Peyer's patch (tissue), 4 donors: ENCODE results near the gene HEXIM1. TPM values are rescaled to one million over a fixed set of nuclear protein-coding genes. Genes with fewer than 3 reads are reported as not detected.
A peak's percentile ranks its signal among the peaks of the same experiment; 100 is the strongest.

Experiments
- DNase-seq, 3 donors: peaks; one replicate each; pipeline ENCODE4 v3.0.0-alpha.2; 2017 to 2019
- H3K27ac ChIP-seq, 4 donors: fragments of 200-600 bp; sonication (generic); one replicate each; pipeline ENCODE4 v1.5.1; 2016 to 2019
- H3K27me3 ChIP-seq, 2 donors: fragments of 200-600 bp; sonication (generic); one replicate each; pipeline ENCODE4 v1.5.1; 2019
- H3K36me3 ChIP-seq, 3 donors: fragments of 200-600 bp; sonication (generic); one replicate each; pipeline ENCODE4 v1.5.1; 2016 to 2019
- H3K4me1 ChIP-seq, 4 donors: fragments of 200-600 bp; sonication (generic); one replicate each; pipeline ENCODE4 v1.5.1; 2016 to 2019
- H3K4me3 ChIP-seq, 4 donors: fragments of 200-600 bp; sonication (generic); 1 replicate in 3 of 4; 2 replicates in 1 of 4; pipeline ENCODE4 v1.5.1; 2016 to 2019; ENCODE audit warnings: mild to moderate bottlenecking in 1 of 4
- H3K9me3 ChIP-seq, 4 donors: fragments of 200-600 bp; sonication (generic); one replicate each; pipeline ENCODE4 v1.5.1; 2016 to 2019; ENCODE audit warnings: mild to moderate bottlenecking in 1 of 4
- CTCF ChIP-seq, 6 experiments: fragments of 450-650 bp in 4 of 6; fragments of 200-600 bp in 2 of 6; sonication (generic) in 1 of 6; IDR thresholded peaks; one replicate each; pipeline ENCODE4 v1.5.1; 2017 to 2019; ENCODE audit warnings: antibody characterized with exemption in 6 of 6, mild to moderate bottlenecking in 3 of 6, moderate library complexity in 1 of 6
- POLR2A ChIP-seq, 2 donors: fragments of 450-650 bp; IDR thresholded peaks; one replicate each; pipeline ENCODE4 v1.5.1; 2017; ENCODE audit warnings: antibody characterized with exemption in 2 of 2, mild to moderate bottlenecking in 2 of 2, moderate library complexity in 2 of 2
- total RNA-seq, 4 donors: library from RNA; depleted of rRNA; stranded (reverse); fragments of >200 nt; gene quantifications; one replicate each; pipeline ENCODE4 v1.1.0, GENCODE V29; 2016

Gene HEXIM1
- total RNA-seq, 4 donors from 2014 or later, result 24.3 to 41.8 (median 31.7) TPM

GRCh38 chr17:45106096-45106495 lies 42.2 kb upstream of the HEXIM1 start:
- no peak for DNase-seq
- TF ChIP-seq POLR2A (IDR thresholded peaks at IDR 0.05) (no peak), CTCF (IDR thresholded peaks at IDR 0.05) (no peak)
- no peaks in the 10 kb centered on the region for H3K9me3 ChIP-seq
- H3K27ac ChIP-seq, result no peak overlapping the region
- H3K36me3 ChIP-seq, result peaks cover 0 to 84% (median 4%) of the 10 kb centered on the region in 3 donors
- H3K4me1 ChIP-seq, result peaks cover 0 to 4% (median 0%) of the 10 kb centered on the region in 4 donors
- no peak overlapping the region for H3K4me3 ChIP-seq
- no peaks in the 10 kb centered on the region for H3K27me3 ChIP-seq

GRCh38 chr17:45106582-45106981 lies 41.7 kb upstream of the HEXIM1 start:
- no peak for TF ChIP-seq CTCF (IDR thresholded peaks at IDR 0.05)
- TF ChIP-seq POLR2A (IDR thresholded peaks at IDR 0.05), result no peak
- H3K9me3 ChIP-seq, result no peaks in the 10 kb centered on the region
- H3K4me3 ChIP-seq, result no peak overlapping the region
- H3K4me1 ChIP-seq, result peaks cover 0 to 4% (median 0%) of the 10 kb centered on the region in 4 donors
- no peak for DNase-seq
- peaks cover 0 to 80% (median 4%) of the 10 kb centered on the region in 3 donors for H3K36me3 ChIP-seq
- no peaks in the 10 kb centered on the region for H3K27me3 ChIP-seq
- H3K27ac ChIP-seq, result no peak overlapping the region

GRCh38 chr17:45107293-45108010 lies 40.8 kb upstream of the HEXIM1 start:
- H3K9me3 ChIP-seq, result no peaks in the 10 kb centered on the region
- no peak for TF ChIP-seq POLR2A (IDR thresholded peaks at IDR 0.05)
- no peak for TF ChIP-seq CTCF (IDR thresholded peaks at IDR 0.05)
- DNase-seq, result no peak
- no peak overlapping the region for H3K27ac ChIP-seq
- H3K36me3 ChIP-seq, result peaks cover 0 to 71% (median 0%) of the 10 kb centered on the region in 3 donors
- H3K4me3 ChIP-seq, result no peak overlapping the region
- no peaks in the 10 kb centered on the region for H3K27me3 ChIP-seq
- peaks cover 0 to 4% (median 0%) of the 10 kb centered on the region in 4 donors for H3K4me1 ChIP-seq

GRCh38 chr17:45108051-45108450 lies 40.2 kb upstream of the HEXIM1 start:
- peaks cover 0 to 4% (median 0%) of the 10 kb centered on the region in 4 donors for H3K4me1 ChIP-seq
- DNase-seq, result no peak
- no peaks in the 10 kb centered on the region for H3K27me3 ChIP-seq
- no peak overlapping the region for H3K4me3 ChIP-seq
- no peak for TF ChIP-seq CTCF (IDR thresholded peaks at IDR 0.05)
- H3K9me3 ChIP-seq, result no peaks in the 10 kb centered on the region
- H3K27ac ChIP-seq, result no peak overlapping the region
- H3K36me3 ChIP-seq, result peaks cover 0 to 65% (median 0%) of the 10 kb centered on the region in 3 donors

GRCh38 chr17:45108595-45109521 lies 39.4 kb upstream of the HEXIM1 start:
- no peaks in the 10 kb centered on the region for H3K9me3 ChIP-seq
- no peak overlapping the region for H3K27ac ChIP-seq
- TF ChIP-seq CTCF (IDR thresholded peaks at IDR 0.05) (peak in 3 of 6 experiments; percentile 25 to 39 (median 27)), POLR2A (IDR thresholded peaks at IDR 0.05) (no peak)
- H3K36me3 ChIP-seq, result peaks cover 0 to 57% (median 0%) of the 10 kb centered on the region in 3 donors
- H3K4me1 ChIP-seq, result peaks cover 0 to 4% (median 0%) of the 10 kb centered on the region in 4 donors
- H3K27me3 ChIP-seq, result no peaks in the 10 kb centered on the region
- H3K4me3 ChIP-seq, result no peak overlapping the region
- DNase-seq, result no peak
